ENCODE measurements around the gene STPG3.

Gene STPG3

GRCh38 chr9:137275588-137276472 is 24.7 kb downstream of the STPG3 start:
- Mint-ChIP-seq H3K36me3 (ENCODE audit: low read depth) (peaks cover 4% of the 10 kb centered on the region), H3K4me1 (peaks cover 21% of the 10 kb centered on the region), H3K9me3 (no peaks in the 10 kb centered on the region), H3K4me3 (peak overlapping the region; percentile 41 to 43 (median 43)), H3K27ac (peak overlapping the region; percentile 71 to 82 (median 74)), H3K27me3 (ENCODE audit: low read depth) (no peaks in the 10 kb centered on the region)
- TF ChIP-seq CTCF (IDR thresholded peaks at IDR 0.05; ENCODE audit: unreplicated experiment in 3 of 3), result no peak

GRCh38 chr9:137276473-137277328 is 25.6 kb downstream of the STPG3 start:
- no peaks in the 10 kb centered on the region for H3K9me3 Mint-ChIP-seq
- H3K4me1 Mint-ChIP-seq, result peaks cover 21% of the 10 kb centered on the region
- H3K27ac Mint-ChIP-seq, result peak overlapping the region; percentile 91 to 99 (median 93)
- no peak for TF ChIP-seq CTCF (IDR thresholded peaks at IDR 0.05; ENCODE audit: unreplicated experiment in 3 of 3)
- no peaks in the 10 kb centered on the region for H3K27me3 Mint-ChIP-seq (ENCODE audit: low read depth)
- peak overlapping the region; percentile 80 to 86 (median 85) for H3K4me3 Mint-ChIP-seq
- peaks cover 4% of the 10 kb centered on the region for H3K36me3 Mint-ChIP-seq (ENCODE audit: low read depth)

GRCh38 chr9:137277329-137278041 is 26.4 kb downstream of the STPG3 start, which contains the start of gene TOR4A:
Gene TOR4A, plus strand, starts transcription at chr9:137277726. Its CDS starts 964 bp downstream, at chr9:137278690.
- Mint-ChIP-seq H3K4me1 (peaks cover 23% of the 10 kb centered on the region), H3K9me3 (no peaks in the 10 kb centered on the region), H3K4me3 (peak within 1 kb of the TSS; percentile 80 to 86 (median 85)), H3K27ac (peak within 1 kb of the TSS; percentile 91 to 99 (median 93)), H3K36me3 (ENCODE audit: low read depth) (peaks cover 5% of the 10 kb centered on the region), H3K27me3 (ENCODE audit: low read depth) (peaks cover 6% of the 10 kb centered on the region)
- TF ChIP-seq CTCF (IDR thresholded peaks at IDR 0.05; ENCODE audit: unreplicated experiment in 3 of 3), result no peak

GRCh38 chr9:137278061-137278701 is 27.1 kb downstream of the STPG3 start:
- H3K36me3 Mint-ChIP-seq (ENCODE audit: low read depth), result peaks cover 8% of the 10 kb centered on the region
- H3K9me3 Mint-ChIP-seq, result no peaks in the 10 kb centered on the region
- H3K27ac Mint-ChIP-seq, result peak overlapping the region in 2 of 3 experiments; percentile 27 to 99
- TF ChIP-seq CTCF (IDR thresholded peaks at IDR 0.05; ENCODE audit: unreplicated experiment in 3 of 3), result no peak
- H3K27me3 Mint-ChIP-seq (ENCODE audit: low read depth), result peaks cover 13% of the 10 kb centered on the region
- peaks cover 27% of the 10 kb centered on the region for H3K4me1 Mint-ChIP-seq
- H3K4me3 Mint-ChIP-seq, result peak overlapping the region; percentile 61 to 81 (median 77)

Measured in nephron (organoid).